ENCODE measurements around the gene IGSF21.

DNA sequence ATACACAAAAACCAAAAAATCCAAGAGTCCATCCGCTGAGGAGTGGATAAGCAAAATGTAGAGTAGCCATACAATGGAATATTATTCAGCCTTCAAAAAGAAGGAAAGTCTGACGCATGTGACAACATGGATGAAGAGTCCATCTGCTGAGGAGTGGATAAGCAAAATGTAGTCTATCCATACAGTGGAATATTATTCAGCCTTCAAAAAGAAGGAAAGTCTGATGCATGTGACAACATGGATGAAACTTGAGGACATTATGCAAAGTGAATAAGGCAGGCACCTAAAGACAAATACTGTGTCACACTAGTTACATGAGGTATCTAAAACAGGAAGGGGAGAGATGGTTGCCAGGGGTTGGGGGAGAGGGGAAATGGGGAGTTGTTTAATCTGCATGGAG is 14.0 kb upstream of the IGSF21 start:
- TF ChIP-seq, protein P1, sequence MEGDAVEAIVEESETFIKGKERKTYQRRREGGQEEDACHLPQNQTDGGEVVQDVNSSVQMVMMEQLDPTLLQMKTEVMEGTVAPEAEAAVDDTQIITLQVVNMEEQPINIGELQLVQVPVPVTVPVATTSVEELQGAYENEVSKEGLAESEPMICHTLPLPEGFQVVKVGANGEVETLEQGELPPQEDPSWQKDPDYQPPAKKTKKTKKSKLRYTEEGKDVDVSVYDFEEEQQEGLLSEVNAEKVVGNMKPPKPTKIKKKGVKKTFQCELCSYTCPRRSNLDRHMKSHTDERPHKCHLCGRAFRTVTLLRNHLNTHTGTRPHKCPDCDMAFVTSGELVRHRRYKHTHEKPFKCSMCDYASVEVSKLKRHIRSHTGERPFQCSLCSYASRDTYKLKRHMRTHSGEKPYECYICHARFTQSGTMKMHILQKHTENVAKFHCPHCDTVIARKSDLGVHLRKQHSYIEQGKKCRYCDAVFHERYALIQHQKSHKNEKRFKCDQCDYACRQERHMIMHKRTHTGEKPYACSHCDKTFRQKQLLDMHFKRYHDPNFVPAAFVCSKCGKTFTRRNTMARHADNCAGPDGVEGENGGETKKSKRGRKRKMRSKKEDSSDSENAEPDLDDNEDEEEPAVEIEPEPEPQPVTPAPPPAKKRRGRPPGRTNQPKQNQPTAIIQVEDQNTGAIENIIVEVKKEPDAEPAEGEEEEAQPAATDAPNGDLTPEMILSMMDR (IDR thresholded peaks at IDR 0.05; ENCODE audit: low read length): no peak
- no peak for TF ChIP-seq EZH2 (optimal IDR thresholded peaks at IDR 0.05; ENCODE audit: low read depth, low read length)
